ENCODE data around the gene TAC3. TPM values are rescaled to one million over a fixed set of nuclear protein-coding genes. Genes with fewer than 3 reads are reported as not detected.

Gene TAC3
- total and polyA plus RNA-seq, 8 donors = 0.31 to 1.1 (median 0.73) TPM; not detected in 2

GRCh38 chr12:57010627-57011247 lies 5.6 kb downstream of the TAC3 start:
- H3K27me3 ChIP-seq = peaks cover 0 to 12% of the 10 kb centered on the region in 2 donors
- H3K36me3 ChIP-seq = no peaks in the 10 kb centered on the region
- intact Hi-C loops (cut with DNase I) = loop anchor here in 1 of 2 donors (10.0 kb wide), 1 partner anchor 54 kb away; no protein-coding TSS in a partner anchor
- H3K4me3 ChIP-seq = no peak overlapping the region
- no peaks in the 10 kb centered on the region for H3K9me3 ChIP-seq
- no peak overlapping the region for H3K27ac ChIP-seq
- no peak for ATAC-seq
- no peak for DNase-seq
- H3K4me1 ChIP-seq = peaks cover 4 to 16% of the 10 kb centered on the region in 2 donors
- TF ChIP-seq, protein P1, sequence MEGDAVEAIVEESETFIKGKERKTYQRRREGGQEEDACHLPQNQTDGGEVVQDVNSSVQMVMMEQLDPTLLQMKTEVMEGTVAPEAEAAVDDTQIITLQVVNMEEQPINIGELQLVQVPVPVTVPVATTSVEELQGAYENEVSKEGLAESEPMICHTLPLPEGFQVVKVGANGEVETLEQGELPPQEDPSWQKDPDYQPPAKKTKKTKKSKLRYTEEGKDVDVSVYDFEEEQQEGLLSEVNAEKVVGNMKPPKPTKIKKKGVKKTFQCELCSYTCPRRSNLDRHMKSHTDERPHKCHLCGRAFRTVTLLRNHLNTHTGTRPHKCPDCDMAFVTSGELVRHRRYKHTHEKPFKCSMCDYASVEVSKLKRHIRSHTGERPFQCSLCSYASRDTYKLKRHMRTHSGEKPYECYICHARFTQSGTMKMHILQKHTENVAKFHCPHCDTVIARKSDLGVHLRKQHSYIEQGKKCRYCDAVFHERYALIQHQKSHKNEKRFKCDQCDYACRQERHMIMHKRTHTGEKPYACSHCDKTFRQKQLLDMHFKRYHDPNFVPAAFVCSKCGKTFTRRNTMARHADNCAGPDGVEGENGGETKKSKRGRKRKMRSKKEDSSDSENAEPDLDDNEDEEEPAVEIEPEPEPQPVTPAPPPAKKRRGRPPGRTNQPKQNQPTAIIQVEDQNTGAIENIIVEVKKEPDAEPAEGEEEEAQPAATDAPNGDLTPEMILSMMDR (IDR thresholded peaks at IDR 0.05) = no peak

- no peak overlapping the region for H3K27ac ChIP-seq
- intact Hi-C loops (cut with DNase I) = loop anchor here in 1 of 2 donors (10.0 kb wide), 1 partner anchor 55 kb away; no protein-coding TSS in a partner anchor
- no peak overlapping the region for H3K4me3 ChIP-seq
- DNase-seq (no peak), ATAC-seq (no peak)
- H3K27me3 ChIP-seq = peaks cover 0 to 12% of the 10 kb centered on the region in 2 donors
- no peaks in the 10 kb centered on the region for H3K36me3 ChIP-seq
- TF ChIP-seq, protein P1 (IDR thresholded peaks at IDR 0.05) = no peak
- H3K9me3 ChIP-seq = no peaks in the 10 kb centered on the region
- H3K4me1 ChIP-seq = peaks cover 10 to 23% of the 10 kb centered on the region in 2 donors
Observed at GRCh38 chr12:57009949-57010626, 6.2 kb downstream of the TAC3 start.

DNA sequence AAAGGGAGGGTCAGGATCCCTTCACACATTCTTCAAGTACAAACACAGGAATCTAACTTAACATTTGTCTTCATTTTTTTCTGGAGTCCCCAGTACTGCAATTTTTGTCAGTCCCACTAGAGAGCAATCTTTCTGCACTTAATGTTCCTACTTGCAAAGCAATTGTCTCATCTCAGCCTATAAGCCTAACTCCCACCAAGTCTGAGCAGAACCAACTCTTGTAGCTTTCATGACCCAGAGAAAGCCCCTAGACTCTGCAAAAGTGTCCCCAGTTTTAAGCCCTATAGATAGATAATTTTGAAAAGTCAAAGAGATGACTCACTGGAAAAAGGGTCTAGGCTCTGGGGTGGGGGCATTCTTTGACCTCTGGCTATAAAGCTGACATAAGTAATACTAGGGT lies 8.2 kb downstream of the TAC3 start:
- no peaks in the 10 kb centered on the region for H3K9me3 ChIP-seq
- no peak overlapping the region for H3K4me3 ChIP-seq
- peak; percentile 57 for ATAC-seq
- DNase-seq = peak in 1 of 4 donors; percentile 50
- peaks cover 12 to 26% of the 10 kb centered on the region in 2 donors for H3K4me1 ChIP-seq
- intact Hi-C loops (cut with DNase I) = no loop called here
- TF ChIP-seq, protein P1 (IDR thresholded peaks at IDR 0.05) = peak; percentile 34 to 55
- no peaks in the 10 kb centered on the region for H3K27me3 ChIP-seq
- H3K36me3 ChIP-seq = peaks cover 0 to 16% of the 10 kb centered on the region in 2 donors
- no peak overlapping the region for H3K27ac ChIP-seq

DNA sequence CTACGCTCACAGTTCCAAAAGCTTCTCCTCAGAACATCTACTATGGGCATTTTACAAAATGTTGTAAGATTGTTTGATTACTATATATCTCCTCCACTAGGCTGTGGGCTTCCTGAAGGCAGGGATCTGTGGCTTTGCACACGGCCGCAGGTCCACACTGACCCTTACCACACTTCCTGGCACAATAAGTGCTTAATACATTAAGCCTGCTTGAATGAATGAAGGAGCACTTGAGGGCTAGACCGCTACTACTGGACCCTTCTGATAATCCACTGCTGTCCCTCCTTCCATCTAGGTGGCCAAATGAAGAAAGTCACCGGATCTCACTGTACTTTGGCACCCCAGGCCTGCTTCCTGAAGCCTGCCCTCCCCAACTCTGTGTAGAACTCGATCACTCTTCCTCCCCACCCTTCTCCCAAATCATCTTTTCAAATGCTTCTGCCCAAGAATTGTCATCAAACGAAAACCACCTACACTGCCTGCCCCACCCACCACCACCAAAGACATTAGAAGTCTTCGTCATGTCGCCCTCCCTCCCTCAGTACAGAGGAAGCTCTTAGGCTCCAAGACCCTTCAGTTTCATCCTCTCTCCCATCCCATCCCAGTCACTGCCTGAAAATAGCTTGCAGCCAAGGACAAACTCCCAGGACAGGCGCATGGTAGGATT lies 9.4 kb downstream of the TAC3 start:
- H3K9me3 ChIP-seq = no peaks in the 10 kb centered on the region
- peak overlapping the region; percentile 33 to 35 for H3K27ac ChIP-seq
- no peaks in the 10 kb centered on the region for H3K27me3 ChIP-seq
- H3K4me1 ChIP-seq = peaks cover 12 to 26% of the 10 kb centered on the region in 2 donors
- TF ChIP-seq, protein P1 (IDR thresholded peaks at IDR 0.05) = no peak
- peaks cover 0 to 28% of the 10 kb centered on the region in 2 donors for H3K36me3 ChIP-seq
- DNase-seq (no peak), ATAC-seq (no peak)
- intact Hi-C loops (cut with DNase I) = no loop called here
- H3K4me3 ChIP-seq = peak overlapping the region in 1 of 2 donors; percentile 78

Data from left lung (tissue), 10 donors.